SHP77 (cell line): ENCODE measurements around the gene BCAM.
"Not testable (repeated sequence)": the region's sequence is repeated elsewhere in the genome, so short reads cannot be mapped to it uniquely, and the experiment has no call there.

Source experiments
- DNase-seq, 2 experiments: peaks; one replicate each; lab custom pipeline; 2025; lab: John Stamatoyannopoulos, UW

BCAM gene, protein sequence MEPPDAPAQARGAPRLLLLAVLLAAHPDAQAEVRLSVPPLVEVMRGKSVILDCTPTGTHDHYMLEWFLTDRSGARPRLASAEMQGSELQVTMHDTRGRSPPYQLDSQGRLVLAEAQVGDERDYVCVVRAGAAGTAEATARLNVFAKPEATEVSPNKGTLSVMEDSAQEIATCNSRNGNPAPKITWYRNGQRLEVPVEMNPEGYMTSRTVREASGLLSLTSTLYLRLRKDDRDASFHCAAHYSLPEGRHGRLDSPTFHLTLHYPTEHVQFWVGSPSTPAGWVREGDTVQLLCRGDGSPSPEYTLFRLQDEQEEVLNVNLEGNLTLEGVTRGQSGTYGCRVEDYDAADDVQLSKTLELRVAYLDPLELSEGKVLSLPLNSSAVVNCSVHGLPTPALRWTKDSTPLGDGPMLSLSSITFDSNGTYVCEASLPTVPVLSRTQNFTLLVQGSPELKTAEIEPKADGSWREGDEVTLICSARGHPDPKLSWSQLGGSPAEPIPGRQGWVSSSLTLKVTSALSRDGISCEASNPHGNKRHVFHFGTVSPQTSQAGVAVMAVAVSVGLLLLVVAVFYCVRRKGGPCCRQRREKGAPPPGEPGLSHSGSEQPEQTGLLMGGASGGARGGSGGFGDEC

DNA sequence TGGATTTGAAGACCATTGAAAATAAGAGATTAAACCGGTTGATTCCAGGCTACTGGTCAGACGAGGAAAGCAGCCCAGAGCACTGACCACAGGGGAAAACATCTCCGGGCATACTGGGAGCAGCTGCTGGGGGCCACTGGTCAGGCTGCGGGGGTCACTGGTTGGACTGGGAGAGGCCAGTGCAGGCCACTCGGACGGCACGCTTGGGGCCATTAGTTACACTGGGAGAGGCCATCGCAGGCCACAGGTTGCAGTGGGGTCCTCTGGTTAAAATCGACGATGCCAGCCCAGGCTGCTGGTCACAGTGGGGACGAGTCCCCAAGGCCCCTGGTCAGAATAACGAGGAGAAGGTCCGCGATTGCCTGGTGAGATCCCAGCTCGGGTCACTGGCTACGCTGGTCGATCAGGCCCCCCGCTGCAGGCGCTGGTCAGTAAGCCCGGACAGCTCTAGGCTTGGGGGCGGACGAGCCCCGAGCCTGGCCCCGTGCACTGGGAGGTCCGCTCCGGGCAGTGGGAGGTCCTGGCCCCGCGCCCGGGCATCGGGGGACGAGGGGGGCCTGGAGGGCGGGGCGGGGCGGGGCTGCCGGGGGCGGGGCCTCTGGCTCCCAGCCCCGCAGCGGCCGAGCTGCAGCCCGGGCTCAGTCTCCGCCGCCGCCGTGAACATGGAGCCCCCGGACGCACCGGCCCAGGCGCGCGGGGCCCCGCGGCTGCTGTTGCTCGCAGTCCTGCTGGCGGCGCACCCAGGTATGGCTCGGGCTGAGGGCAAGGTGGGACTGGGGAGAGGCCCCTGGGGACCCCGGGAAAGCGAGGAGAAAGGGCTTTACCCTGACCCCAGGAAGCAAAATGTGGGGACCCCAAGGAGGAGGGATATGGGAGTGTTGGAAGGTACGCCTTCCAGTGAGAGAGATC, at the start of gene BCAM:
Gene BCAM (plus strand): TSS at position 641 of the 909 bp plus-strand sequence. CDS start 22 bp downstream, at position 663.
- DNase-seq, result peak in 1 of 2 experiments; percentile 33

DNA sequence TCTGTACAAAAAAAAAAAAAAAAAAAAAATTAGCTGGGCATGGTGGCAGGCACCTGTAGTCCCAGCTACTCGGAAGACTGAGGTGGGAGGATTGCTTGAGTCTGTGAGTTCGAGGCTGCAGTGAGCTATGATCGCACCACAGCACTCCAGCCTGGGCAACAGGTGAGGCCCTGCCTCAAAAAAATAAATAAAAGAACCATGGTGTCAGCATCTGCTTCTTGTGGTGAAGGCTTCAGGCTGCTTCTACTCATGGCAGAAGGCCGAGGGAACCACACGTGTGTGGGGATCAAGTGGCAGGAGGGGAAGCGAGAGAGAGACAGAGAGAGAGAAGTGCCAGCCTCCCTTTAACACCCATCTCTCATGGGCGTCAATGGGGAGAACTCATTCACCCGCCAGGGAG, 46.9 kb upstream of the BCAM start:
- DNase-seq, result no peak

DNA sequence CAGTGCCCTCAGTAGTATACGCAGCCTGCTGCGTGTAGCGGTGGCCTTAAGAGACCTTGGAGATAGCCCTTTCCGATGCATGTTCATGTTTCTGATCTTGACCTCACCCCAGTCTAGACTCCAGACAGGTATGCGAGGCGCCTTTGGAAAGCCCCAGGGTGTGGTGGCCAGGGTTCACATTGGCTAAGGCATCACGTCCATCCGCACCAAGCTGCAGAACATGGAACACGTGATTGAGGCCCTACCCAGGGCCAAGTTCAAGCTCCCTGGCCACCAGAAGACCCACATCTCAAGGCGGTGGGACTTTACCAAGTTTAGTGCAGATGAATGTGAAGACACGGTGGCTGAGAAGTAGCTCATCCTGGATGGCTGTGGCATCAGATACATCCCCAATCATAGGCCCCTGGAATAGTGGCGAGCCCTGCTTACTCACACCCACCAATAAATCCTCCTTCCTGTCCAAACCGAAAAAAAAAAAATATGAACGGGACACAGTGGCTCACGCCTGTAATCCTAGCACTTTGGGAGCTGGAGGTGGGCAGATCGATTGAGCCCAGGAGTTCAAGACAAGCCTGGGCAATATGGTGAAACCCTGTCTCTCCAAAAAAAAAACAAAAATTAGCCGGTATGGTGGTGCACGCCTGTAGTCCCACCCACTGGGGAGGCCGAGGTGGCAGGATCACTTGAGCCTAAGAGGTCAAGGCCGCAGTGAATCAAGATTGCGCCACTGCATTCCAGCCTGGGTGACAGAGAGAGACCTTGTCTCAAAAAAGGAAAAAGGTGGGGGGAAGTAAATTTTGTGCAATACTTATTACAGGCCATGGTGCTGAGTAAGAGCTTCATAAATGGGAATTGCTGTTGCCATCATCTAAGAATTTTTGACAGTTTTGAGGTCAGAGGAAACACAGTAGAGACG, 43.6 kb upstream of the BCAM start:
- no peak for DNase-seq

DNA sequence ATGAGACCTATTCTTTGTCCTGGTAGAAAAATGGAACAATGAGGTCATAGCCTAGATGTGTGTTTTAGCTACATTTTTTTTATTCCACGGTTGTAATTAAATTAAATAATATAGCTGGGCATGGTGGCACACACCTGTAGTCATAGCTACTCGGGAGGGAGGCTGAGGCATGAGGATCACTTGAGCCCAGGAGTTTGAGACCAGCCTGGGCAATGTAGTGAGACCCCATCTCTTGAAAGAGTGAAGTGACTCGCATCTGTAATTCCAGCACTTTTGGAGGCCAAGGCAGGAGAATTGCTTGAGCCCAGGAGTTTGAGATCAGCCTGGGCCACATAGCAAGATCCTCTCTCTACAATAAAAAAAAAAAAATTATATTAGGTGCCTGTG, 43.0 kb upstream of the BCAM start:
- no peak for DNase-seq

DNA sequence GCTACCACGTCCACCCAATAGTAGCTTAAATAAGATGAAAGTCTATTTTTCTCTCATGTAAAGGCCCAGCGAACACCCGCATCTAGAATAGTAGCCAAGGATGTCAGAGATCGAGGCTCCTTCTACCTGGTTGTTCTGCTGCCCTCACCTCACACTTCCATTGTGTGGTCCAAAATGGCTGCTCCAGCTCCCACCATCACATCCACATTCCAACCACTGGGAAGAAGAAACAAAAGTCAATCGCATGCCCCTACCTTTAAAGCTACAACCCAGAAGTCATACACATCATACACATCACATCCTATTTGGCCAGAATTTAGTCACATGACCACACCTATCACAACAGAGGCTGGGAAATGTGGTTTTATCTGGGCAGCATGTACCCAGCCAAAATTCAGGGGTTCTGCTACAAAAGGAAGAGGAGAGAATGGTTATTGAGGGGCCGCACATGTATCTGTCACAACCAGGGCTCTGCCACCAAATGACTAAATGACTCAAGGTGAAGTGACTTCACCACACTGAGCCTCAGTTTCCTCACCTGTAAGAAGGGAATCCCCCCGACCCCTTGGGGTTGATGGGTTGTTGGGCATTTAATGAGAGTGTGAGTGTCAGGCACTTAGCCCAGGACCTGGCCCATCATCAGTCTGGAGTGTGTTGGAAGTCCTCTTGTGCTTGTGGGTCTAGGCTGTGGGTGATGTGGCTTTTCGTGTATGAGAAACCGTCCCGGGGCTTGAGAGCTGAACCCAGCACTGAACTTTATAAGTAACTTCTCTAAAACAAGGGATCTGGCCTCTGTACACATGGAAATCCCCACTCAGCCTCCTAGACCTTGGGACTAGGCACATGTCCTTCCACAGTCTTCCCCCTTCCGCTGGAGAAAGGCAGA, 41.4 kb upstream of the BCAM start:
- DNase-seq, result no peak

DNA sequence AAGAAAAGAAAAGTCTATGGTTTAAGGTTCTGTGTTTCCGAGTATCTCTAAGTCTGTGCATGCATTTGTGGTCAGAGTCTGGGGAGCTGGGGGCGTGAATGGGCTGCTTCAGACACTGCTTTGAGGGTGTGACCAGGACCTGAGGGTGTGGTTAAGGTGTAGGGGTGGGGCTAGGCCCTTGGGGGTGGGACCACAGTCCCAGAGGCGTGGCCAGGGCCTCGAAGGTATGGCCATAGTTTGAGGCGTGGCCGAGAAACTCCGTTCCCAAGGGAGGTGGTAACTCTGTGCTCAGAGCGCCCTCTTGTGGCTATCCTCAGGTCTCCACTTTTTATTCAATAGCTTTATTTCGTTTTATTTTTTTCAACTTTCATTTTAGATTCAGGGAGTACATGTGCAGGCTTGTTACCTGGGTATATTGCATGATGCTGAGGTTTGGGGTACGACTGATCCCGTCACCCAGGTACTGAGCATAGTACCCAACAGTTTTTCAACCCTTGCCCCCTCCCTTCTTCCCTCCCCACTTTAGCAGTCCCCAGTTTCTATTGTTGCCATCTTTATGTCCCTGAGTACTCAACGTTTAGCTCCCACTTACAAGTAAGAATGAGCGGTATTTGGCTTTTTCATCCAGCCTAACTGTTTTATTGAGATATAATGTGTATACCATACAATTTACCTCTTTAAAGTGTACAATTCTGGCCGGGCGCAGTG, 38.2 kb upstream of the BCAM start:
- DNase-seq, result peak; percentile 91 to 94

DNA sequence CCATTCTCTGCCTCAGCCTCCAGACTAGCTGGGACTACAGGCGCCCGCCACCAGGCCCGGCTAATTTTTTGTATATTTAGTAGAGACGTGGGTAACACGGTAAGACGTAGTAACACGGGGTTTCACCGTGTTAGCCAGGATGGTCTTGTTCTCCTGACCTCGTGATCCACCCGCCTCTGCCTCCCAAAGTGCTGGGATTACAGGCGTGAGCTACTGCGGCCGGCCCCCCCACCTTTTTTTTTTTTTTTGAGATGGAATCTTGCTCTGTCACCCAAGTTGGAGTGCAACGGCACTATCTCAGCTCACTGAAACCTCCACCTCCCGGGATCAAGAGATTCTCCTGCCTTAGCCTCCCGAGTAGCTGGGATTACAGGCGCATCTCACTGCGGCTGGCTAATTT, 36.8 kb upstream of the BCAM start:
- DNase-seq, result not testable (repeated sequence)

DNA sequence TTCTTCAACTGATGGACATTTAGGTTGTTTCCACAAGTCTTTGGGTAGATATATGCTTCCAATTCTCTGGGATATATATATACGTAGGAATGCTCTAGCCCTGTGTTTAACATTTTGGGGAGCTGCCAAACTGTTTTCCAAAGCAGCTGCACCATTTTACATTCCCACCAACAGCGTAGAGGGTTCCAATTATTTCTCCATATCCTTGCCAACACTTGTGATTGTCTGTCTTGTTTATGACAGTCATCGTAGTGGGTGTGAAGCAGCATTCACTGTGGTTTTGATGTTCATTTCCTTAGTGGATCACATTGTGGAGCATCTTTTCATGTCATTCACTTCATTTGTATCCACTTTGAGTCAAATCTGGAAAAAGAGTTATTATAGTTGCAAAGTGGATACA, 35.9 kb upstream of the BCAM start:
- no peak for DNase-seq

DNA sequence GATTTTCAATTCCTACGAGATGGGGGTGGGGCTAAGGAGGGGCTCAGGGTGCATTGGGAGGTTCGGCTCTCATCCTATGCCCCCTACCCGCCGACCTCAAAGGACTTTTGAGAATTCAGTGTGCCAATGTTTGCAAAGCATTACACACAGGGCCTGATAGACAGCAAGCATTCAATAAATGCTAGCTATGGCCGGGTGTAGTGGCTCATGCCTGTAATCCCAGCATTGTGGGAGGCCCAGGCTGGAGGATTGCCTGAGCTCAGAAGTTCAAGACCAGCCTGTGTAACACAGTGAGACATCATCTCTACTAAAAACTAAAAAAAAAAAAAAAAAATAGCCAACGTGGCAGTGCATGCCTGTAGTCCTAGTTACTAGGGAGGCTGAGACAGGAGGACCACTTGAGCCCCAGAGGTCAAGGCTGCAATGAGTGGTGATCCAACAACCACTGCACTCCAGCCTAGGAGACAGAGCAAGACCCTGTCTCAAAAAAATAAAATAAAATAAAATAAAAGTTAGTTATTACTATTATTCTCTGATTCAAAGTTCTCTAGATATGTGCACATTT, 33.1 kb upstream of the BCAM start:
- no peak for DNase-seq

DNA sequence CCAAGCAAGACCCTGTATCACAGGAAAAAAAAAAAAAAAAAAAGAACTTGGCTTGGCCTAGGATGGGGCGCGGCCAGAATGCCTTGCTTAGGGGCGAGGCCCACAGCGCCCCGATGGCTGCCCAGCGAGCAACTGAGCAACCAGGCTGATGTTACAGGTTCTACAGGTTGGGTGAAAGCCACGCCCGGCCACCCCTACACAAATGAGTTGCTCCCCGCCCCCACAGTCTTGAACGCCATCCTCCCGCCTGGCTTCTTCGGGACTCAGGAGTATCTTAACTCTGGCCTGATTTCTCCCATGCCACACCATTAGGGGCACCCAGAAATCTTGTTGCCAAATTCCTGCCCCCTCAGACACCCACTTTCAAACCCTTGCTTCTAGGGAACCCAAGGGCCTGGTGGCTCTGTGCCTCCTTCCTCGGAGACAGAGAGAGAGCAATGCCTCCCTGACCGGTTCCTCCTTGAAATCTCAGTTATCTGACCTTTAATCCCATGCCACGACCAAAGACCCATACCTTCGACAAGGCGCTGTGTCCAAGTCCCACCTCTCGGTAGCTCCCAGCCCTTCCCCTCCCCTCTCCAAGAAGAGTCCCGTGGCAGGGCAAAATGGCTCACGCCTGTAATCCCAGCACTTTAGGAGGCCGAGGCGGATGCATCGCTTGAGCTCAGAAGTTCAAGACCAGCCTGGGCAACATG, 32.4 kb upstream of the BCAM start:
- DNase-seq, result no peak

DNA sequence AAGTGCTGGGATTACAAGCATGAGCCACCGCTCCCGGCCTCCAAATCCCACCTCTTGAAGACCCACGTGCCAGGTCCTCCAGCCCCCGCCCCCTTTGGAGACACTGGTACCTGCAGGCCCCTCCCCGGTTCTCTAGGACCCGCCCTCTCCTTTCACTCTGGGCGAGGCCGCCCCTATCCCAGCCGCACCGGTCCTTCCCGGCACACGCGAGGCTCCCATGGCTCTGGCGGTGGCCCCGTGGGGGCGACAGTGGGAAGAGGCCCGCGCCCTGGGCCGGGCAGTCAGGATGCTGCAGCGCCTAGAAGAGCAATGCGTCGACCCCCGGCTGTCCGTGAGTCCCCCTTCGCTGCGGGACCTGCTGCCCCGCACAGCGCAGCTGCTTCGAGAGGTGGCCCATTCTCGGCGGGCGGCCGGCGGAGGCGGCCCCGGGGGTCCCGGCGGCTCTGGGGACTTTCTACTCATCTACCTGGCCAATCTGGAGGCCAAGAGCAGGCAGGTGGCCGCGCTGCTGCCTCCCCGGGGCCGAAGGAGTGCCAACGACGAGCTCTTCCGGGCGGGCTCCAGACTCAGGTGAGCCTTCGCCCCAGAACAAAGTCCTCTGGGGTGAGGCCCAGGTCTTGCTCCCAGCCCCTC, 31.1 kb upstream of the BCAM start, which contains the start of gene CBLC:
Gene CBLC (plus strand): TSS at position 176 of the 633 bp plus-strand sequence. CDS start 42 bp downstream, at position 218.
- no peak for DNase-seq

DNA sequence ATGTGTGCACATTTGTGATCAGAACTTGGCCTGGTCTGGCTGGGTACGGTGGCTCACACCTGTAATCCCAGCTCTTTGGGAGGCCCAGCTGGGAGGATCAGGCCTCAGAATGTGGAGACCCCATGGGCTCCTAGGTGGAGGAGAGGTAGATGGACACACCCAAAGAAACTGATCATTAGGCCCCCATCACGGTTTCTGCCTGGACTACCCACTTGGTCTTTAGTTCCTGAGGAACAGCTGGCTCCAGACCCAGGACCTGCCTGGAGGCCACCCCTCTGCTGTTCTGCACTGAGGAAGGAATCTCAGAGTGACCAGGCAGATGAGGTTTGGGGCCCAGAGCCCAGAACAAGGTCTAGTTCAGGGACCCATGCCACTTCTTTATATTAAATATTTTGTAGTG, 29.8 kb upstream of the BCAM start:
- DNase-seq, result no peak

DNA sequence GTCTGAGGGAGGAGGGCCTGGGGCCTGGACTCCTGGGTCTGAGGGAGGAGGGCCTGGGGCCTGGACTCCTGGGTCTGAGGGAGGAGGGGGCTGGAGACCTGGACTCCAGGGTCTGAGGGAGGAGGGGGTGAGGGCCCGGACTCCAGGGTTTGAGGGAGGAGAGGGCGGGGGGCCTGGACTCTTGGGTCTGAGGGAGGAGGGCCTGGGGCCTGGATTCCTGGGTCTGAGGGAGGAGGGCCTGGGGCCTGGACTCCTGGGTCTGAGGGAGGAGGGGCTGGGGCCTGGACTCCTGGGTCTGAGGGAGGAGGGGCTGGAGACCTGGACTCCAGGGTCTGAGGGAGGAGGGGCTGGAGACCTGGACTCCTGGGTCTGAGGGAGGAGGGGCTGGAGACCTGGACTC, 27.2 kb upstream of the BCAM start:
- not testable (repeated sequence) for DNase-seq

DNA sequence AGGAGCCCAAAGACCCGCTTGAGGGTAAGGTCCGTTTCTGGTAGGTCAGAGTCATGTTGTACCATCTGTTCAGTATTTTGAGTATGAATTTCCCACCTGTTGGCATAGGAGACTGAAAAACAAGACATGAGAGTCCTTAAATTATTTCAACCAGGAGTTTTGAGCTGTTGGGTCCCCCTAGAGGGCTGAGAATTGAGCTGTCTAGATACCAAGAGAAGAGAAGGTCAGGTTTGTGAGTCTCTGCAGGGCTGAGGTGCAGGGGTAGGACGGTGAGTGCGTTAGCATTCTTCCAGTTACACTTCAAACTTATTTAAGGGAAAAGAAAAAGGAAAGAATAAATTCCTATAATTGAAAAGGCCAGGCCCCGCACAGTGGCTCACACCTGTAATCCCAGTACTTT, 26.2 kb upstream of the BCAM start:
- DNase-seq, result no peak

DNA sequence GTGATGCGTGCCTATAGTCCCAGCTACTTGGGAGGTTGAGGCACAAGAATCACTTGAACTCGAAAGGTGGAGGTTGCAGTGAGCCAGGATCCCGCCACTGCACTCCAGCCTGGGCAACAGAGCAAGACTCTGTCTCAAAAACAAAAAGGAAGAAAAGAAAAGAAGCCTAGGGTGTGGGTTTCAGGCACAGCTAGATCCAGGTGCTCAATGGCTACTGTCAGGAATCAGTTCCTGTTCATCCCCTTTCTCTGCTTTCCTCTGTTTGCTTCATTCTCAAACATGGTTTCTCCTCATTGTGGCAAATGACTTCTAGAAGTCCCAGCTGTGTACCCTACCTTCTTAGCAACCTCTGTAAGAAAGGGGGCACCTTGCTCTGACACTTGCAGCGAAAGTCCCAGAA, 25.4 kb upstream of the BCAM start:
- DNase-seq, result no peak

DNA sequence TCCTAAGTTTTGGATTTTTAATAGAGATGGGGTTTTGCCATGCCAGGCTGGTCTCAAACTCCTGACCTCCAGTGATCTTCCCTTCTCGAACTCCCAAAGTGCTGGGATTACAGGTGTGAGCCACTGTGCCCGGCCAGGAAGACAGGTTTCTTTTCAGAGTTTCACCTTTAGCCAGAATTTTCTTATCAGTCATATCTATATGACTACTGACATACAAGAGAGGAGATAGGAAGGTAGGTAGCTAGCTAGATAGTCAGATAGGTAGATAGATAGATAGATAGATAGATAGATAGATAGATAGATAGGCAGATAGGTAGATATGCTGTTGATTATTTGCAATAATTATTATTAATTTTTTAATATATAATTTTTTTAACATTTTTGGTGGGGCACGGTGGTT, 23.6 kb upstream of the BCAM start:
- DNase-seq, result no peak

DNA sequence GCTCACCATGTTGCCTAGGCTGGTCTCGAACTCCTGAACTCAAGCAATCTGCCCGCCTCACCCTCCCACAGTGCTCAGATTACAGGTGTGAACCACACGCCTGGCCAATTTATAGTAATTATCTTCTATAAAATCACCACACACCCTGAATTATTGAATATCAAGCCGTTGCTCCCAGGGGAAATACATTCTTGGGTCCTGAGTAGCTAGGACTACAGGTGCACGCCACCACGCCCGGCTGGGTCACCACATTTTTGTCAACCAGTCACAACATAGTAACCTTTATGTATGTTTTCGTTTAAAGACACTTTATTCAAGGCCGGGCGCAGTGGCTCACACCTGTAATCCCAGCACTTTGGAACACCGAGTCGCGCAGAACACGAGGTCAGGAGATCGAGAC, 22.9 kb upstream of the BCAM start:
- DNase-seq, result no peak

DNA sequence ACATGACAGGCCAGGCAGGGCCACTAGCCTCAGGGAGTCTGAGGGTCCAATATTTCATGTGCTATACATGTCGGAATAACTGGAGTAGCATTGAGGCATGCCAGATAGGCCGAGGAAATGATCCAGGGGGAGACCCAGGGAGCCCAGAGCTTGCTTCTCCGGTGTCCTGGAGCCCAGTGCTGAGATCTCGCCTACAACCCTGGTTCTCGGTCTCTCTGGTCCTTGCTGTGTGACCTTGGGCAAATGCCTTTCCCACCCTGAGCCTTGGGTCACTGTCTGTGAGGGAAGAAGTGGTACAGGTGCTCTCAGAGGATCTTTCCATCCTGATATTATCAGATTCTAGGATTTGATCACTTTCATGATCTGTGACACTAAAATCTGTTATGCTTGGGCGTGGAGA, 19.9 kb upstream of the BCAM start:
- no peak for DNase-seq
